NCI-H524 (cell line): ENCODE measurements around the gene AGAP3.

Experiments
- DNase-seq, 2 experiments: peaks; one replicate each; lab custom pipeline; 2025; lab: John Stamatoyannopoulos, UW

AGAP3 gene

GRCh38 chr7:151074817-151075661, 11.2 kb upstream of the AGAP3 start:
- no peak for DNase-seq

- no peak for DNase-seq
These were observed 10.7 kb upstream of the AGAP3 start for GRCh38 chr7:151075662-151075971.

GRCh38 chr7:151075978-151076426, 10.3 kb upstream of the AGAP3 start:
- no peak for DNase-seq

GRCh38 chr7:151076863-151077704, 9.2 kb upstream of the AGAP3 start:
- no peak for DNase-seq

- no peak for DNase-seq
These were observed 8.5 kb upstream of the AGAP3 start for GRCh38 chr7:151077705-151078232.

- no peak for DNase-seq
These were observed 7.8 kb upstream of the AGAP3 start for GRCh38 chr7:151078233-151079040.

- DNase-seq = no peak
These were observed 6.9 kb upstream of the AGAP3 start for GRCh38 chr7:151079199-151079910.

- no peak for DNase-seq
These were observed 6.2 kb upstream of the AGAP3 start for GRCh38 chr7:151080067-151080521.

- peak; percentile 71 to 85 for DNase-seq
These were observed 5.6 kb upstream of the AGAP3 start, which contains the start of gene FASTK for GRCh38 chr7:151080522-151081169. Gene FASTK, minus strand, starts transcription at chr7:151080809. Its CDS starts 43 bp downstream, at chr7:151080766.

GRCh38 chr7:151081170-151082101, 4.8 kb upstream of the AGAP3 start:
- DNase-seq = peak in 1 of 2 experiments; percentile 39

GRCh38 chr7:151082141-151083070, 3.9 kb upstream of the AGAP3 start:
- DNase-seq = no peak

GRCh38 chr7:151083071-151083823, 3.0 kb upstream of the AGAP3 start, which contains the start of gene TMUB1:
Gene TMUB1, minus strand, starts transcription at chr7:151083493. Its CDS starts 930 bp downstream, at chr7:151082563.
- peak; percentile 40 to 73 for DNase-seq

- DNase-seq = no peak
These were observed 2.5 kb upstream of the AGAP3 start for GRCh38 chr7:151083824-151084160.

- DNase-seq = no peak
These were observed 965 bp upstream of the AGAP3 start for GRCh38 chr7:151085329-151085690.

- DNase-seq = no peak
These were observed 548 bp downstream of the AGAP3 start for GRCh38 chr7:151086802-151087244.

- peak; percentile 54 to 84 for DNase-seq
These were observed 1.2 kb downstream of the AGAP3 start for GRCh38 chr7:151087245-151088018.
